Trophoblast cell (in vitro differentiated cells and primary cell): ENCODE data around the gene UGT1A3.
A peak's percentile ranks its signal among the peaks of the same experiment; 100 is the strongest.

Experiments used
- DNase-seq, 2 donors: peaks; one replicate each; pipeline ENCODE4 v3.0.0-alpha.2; 2016
- H2AFZ ChIP-seq: 2 replicates; pipeline ENCODE4 v1.6.1; 2013; ENCODE audit warnings: low read length, moderate library complexity, mild to moderate bottlenecking; ENCODE audit not compliant: insufficient read depth, poor library complexity
- H2AK5ac ChIP-seq: 2 replicates; pipeline ENCODE4 v1.6.1; 2013; ENCODE audit warnings: mild to moderate bottlenecking, low read length
- H2BK120ac ChIP-seq: 2 replicates; pipeline ENCODE4 v1.6.1; 2013; ENCODE audit warnings: low read length, mild to moderate bottlenecking, moderate library complexity; ENCODE audit not compliant: insufficient read depth, poor library complexity
- H2BK12ac ChIP-seq: 2 replicates; pipeline ENCODE4 v1.6.1; 2013; ENCODE audit warnings: mild to moderate bottlenecking, low read length, moderate library complexity
- H2BK5ac ChIP-seq: 2 replicates; pipeline ENCODE4 v1.6.1; 2013; ENCODE audit warnings: low read length, low read depth, moderate library complexity, mild to moderate bottlenecking; ENCODE audit not compliant: poor library complexity
- H3K14ac ChIP-seq: 2 replicates; pipeline ENCODE4 v1.6.1; 2013; ENCODE audit warnings: mild to moderate bottlenecking, low read length
- H3K18ac ChIP-seq: 2 replicates; pipeline ENCODE4 v1.6.1; 2013; ENCODE audit warnings: mild to moderate bottlenecking, low read length
- H3K23ac ChIP-seq: 2 replicates; pipeline ENCODE4 v1.6.1; 2013; ENCODE audit warnings: low read length
- H3K27ac ChIP-seq: 2 replicates; pipeline ENCODE4 v1.5.1; 2013; ENCODE audit warnings: low read depth, mild to moderate bottlenecking, inconsistent platforms, low read length, moderate library complexity
- H3K27me3 ChIP-seq: 2 replicates; pipeline ENCODE4 v1.6.1; 2013; ENCODE audit warnings: inconsistent platforms, mild to moderate bottlenecking, low read length, moderate library complexity; ENCODE audit not compliant: insufficient read depth
- H3K36me3 ChIP-seq, 2 experiments: 1 replicate in 1 of 2; 2 replicates in 1 of 2; pipeline ENCODE4 v1.6.1; 2013; ENCODE audit warnings: low read length in 2 of 2, mild to moderate bottlenecking in 2 of 2, moderate library complexity in 1 of 2; ENCODE audit not compliant: insufficient read depth in 2 of 2, control insufficient read depth in 1 of 2
- H3K4ac ChIP-seq: 2 replicates; pipeline ENCODE4 v1.6.1; 2013; ENCODE audit warnings: low read depth, mild to moderate bottlenecking, low read length, moderate library complexity
- H3K4me1 ChIP-seq, 2 experiments: 1 replicate in 1 of 2; 2 replicates in 1 of 2; pipeline ENCODE4 v1.6.1; 2013; ENCODE audit warnings: low read length in 2 of 2, mild to moderate bottlenecking in 2 of 2, moderate library complexity in 1 of 2; ENCODE audit not compliant: insufficient read depth in 2 of 2, control insufficient read depth in 1 of 2
- H3K4me2 ChIP-seq: 2 replicates; pipeline ENCODE4 v1.6.1; 2013; ENCODE audit warnings: inconsistent platforms, mild to moderate bottlenecking, low read length, moderate library complexity
- H3K4me3 ChIP-seq: 2 replicates; pipeline ENCODE4 v1.5.1; 2013; ENCODE audit warnings: mild to moderate bottlenecking, low read depth, low read length, inconsistent platforms
- H3K79me1 ChIP-seq: one replicate; pipeline ENCODE4 v1.6.1; 2013; ENCODE audit warnings: low read length
- H3K79me2 ChIP-seq: 2 replicates; pipeline ENCODE4 v1.6.1; 2013; ENCODE audit warnings: low read length, mild to moderate bottlenecking; ENCODE audit not compliant: control insufficient read depth, insufficient read depth, poor library complexity
- H3K9ac ChIP-seq: 2 replicates; pipeline ENCODE4 v1.6.1; 2013; ENCODE audit warnings: mild to moderate bottlenecking, low read length
- H3K9me3 ChIP-seq: 2 replicates; pipeline ENCODE4 v1.6.1; 2013; ENCODE audit warnings: low read depth, mild to moderate bottlenecking, control low read depth, inconsistent platforms, low read length; ENCODE audit not compliant: insufficient read depth
- H4K12ac ChIP-seq: 2 replicates; pipeline ENCODE4 v1.6.1; 2013; ENCODE audit warnings: low read depth, mild to moderate bottlenecking, low read length, moderate library complexity
- H4K8ac ChIP-seq: 2 replicates; pipeline ENCODE4 v1.6.1; 2013; ENCODE audit warnings: low read depth, mild to moderate bottlenecking, low read length, moderate library complexity
- H4K91ac ChIP-seq: one replicate; pipeline ENCODE4 v1.6.1; 2013; ENCODE audit warnings: low read depth, mild to moderate bottlenecking, low read length, moderate library complexity
- WGBS: extraction: QIAGEN DNeasy Blood & Tissue Kit; methylation state at CpG from one replicate; pipeline ENCODE4 v1.1.7; 2013; ENCODE audit warnings: missing lambda C conversion rate; ENCODE audit not compliant: insufficient read length, insufficient coverage; ENCODE audit errors: extremely low coverage; 5-methylcytosine and 5-hydroxymethylcytosine counted together

UGT1A3 gene

GRCh38 chr2:233708942-233709341 is 19.9 kb upstream of the UGT1A3 start:
- no peak overlapping the region for H2AFZ ChIP-seq
- no peak overlapping the region for H4K91ac ChIP-seq
- no peak overlapping the region for H3K4ac ChIP-seq
- H3K9me3 ChIP-seq = no peaks in the 10 kb centered on the region
- H2AK5ac ChIP-seq = no peak overlapping the region
- no peaks in the 10 kb centered on the region for H3K27me3 ChIP-seq
- no peak overlapping the region for H2BK5ac ChIP-seq
- no peak overlapping the region for H4K8ac ChIP-seq
- H3K9ac ChIP-seq = no peak overlapping the region
- peaks cover 0 to 2% of the 10 kb centered on the region in 2 experiments for H3K4me1 ChIP-seq
- H3K79me2 ChIP-seq = no peaks in the 10 kb centered on the region
- H3K18ac ChIP-seq = no peak overlapping the region
- WGBS = no CpG with 5 or more reads among the region's 5 CpGs
- H3K14ac ChIP-seq = no peak overlapping the region
- DNase-seq = no peak
- no peaks in the 10 kb centered on the region for H3K79me1 ChIP-seq
- H3K23ac ChIP-seq = no peak overlapping the region
- no peak overlapping the region for H4K12ac ChIP-seq
- no peak overlapping the region for H2BK120ac ChIP-seq
- H3K36me3 ChIP-seq = no peaks in the 10 kb centered on the region
- no peak overlapping the region for H2BK12ac ChIP-seq
- no peak overlapping the region for H3K4me2 ChIP-seq
- no peak overlapping the region for H3K4me3 ChIP-seq
- H3K27ac ChIP-seq = no peak overlapping the region

GRCh38 chr2:233711312-233712008 is 17.4 kb upstream of the UGT1A3 start:
- no peaks in the 10 kb centered on the region for H3K27me3 ChIP-seq
- no peak overlapping the region for H3K14ac ChIP-seq
- no peak overlapping the region for H2BK12ac ChIP-seq

DNA sequence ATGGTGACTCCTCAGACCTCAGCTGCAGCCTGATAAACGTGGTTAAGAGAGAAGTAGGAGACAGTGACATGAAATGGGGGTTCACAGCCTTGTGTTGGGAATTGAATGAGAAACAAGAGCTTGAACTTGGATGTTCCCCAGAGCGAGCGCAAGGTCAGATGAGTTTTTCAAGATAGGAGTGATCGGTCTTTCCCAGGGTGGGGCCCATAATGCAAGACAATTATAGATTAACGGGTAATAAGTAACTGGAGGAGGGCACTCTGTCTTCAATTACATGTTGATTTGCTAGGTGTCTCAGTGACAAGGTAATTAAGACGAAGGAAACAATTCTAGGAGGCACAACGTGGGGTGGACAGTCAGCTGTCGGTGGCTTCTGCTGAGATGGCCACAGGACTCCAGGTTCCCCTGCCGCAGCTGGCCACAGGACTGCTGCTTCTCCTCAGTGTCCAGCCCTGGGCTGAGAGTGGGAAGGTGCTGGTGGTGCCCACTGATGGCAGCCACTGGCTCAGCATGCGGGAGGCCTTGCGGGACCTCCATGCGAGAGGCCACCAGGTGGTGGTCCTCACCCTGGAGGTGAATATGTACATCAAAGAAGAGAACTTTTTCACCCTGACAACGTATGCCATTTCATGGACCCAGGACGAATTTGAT is 16.1 kb upstream of the UGT1A3 start, which contains the start of gene UGT1A5:
TSS of gene UGT1A5 (plus strand) at position 297 of the 651 bp plus-strand sequence. CDS start at position 382, 85 bp downstream.
- H3K79me1 ChIP-seq = no peaks in the 10 kb centered on the region
- no peaks in the 10 kb centered on the region for H3K27me3 ChIP-seq
- H3K79me2 ChIP-seq = no peaks in the 10 kb centered on the region
- no peak within 1 kb of the TSS for H3K27ac ChIP-seq
- H4K8ac ChIP-seq = no peak within 1 kb of the TSS
- no peak within 1 kb of the TSS for H2AK5ac ChIP-seq
- no CpG with 5 or more reads among the region's 14 CpGs for WGBS
- no peak within 1 kb of the TSS for H3K9ac ChIP-seq
- no peak within 1 kb of the TSS for H3K4ac ChIP-seq
- no peak within 1 kb of the TSS for H3K18ac ChIP-seq
- no peak within 1 kb of the TSS for H3K14ac ChIP-seq
- H2BK12ac ChIP-seq = no peak within 1 kb of the TSS
- no peaks in the 10 kb centered on the region for H3K36me3 ChIP-seq
- no peak within 1 kb of the TSS for H2BK5ac ChIP-seq
- H2BK120ac ChIP-seq = no peak within 1 kb of the TSS
- no peak within 1 kb of the TSS for H3K4me3 ChIP-seq
- no peak within 1 kb of the TSS for H3K4me2 ChIP-seq
- H3K23ac ChIP-seq = no peak within 1 kb of the TSS
- no peak within 1 kb of the TSS for H4K12ac ChIP-seq
- no peak within 1 kb of the TSS for H4K91ac ChIP-seq
- peaks cover 2% of the 10 kb centered on the region for H3K9me3 ChIP-seq
- DNase-seq = no peak
- H3K4me1 ChIP-seq = no peaks in the 10 kb centered on the region
- no peak within 1 kb of the TSS for H2AFZ ChIP-seq

More at GRCh38 chr2:233711312-233712008, 17.4 kb upstream of the UGT1A3 start:
- Histone ChIP-seq H3K27ac (no peak overlapping the region), H3K23ac (no peak overlapping the region), H4K12ac (no peak overlapping the region), H2BK5ac (no peak overlapping the region), H2AK5ac (no peak overlapping the region), H3K9me3 (no peaks in the 10 kb centered on the region), H3K18ac (no peak overlapping the region), H2AFZ (no peak overlapping the region), H2BK120ac (no peak overlapping the region), H3K79me2 (no peaks in the 10 kb centered on the region), H4K91ac (no peak overlapping the region), H3K36me3 (no peaks in the 10 kb centered on the region), H3K4ac (no peak overlapping the region), H3K4me3 (no peak overlapping the region), H3K4me1 (peaks cover 0 to 2% of the 10 kb centered on the region in 2 experiments), H3K9ac (no peak overlapping the region), H3K79me1 (no peaks in the 10 kb centered on the region), H3K4me2 (no peak overlapping the region), H4K8ac (no peak overlapping the region)
- DNase-seq = peak; percentile 23 to 80
- no CpG with 5 or more reads among the region's 11 CpGs for WGBS

- Histone ChIP-seq H4K8ac (no peak overlapping the region), H4K91ac (no peak overlapping the region), H3K27me3 (no peaks in the 10 kb centered on the region), H2BK5ac (no peak overlapping the region), H2BK120ac (no peak overlapping the region), H3K4me2 (no peak overlapping the region), H3K27ac (no peak overlapping the region), H3K79me2 (no peaks in the 10 kb centered on the region), H2BK12ac (no peak overlapping the region), H3K23ac (no peak overlapping the region), H3K4me3 (no peak overlapping the region), H3K4ac (no peak overlapping the region), H3K9me3 (peaks cover 2% of the 10 kb centered on the region), H2AK5ac (no peak overlapping the region), H3K36me3 (no peaks in the 10 kb centered on the region), H4K12ac (no peak overlapping the region), H3K9ac (no peak overlapping the region), H3K79me1 (no peaks in the 10 kb centered on the region), H3K18ac (no peak overlapping the region), H3K14ac (no peak overlapping the region), H3K4me1 (no peaks in the 10 kb centered on the region), H2AFZ (no peak overlapping the region)
- WGBS = no CpG with 5 or more reads among the region's 7 CpGs
- no peak for DNase-seq
Measured at GRCh38 chr2:233713262-233713615, 15.6 kb upstream of the UGT1A3 start.
